Forelimb muscle (tissue), 1 donor: ENCODE data around the gene AGAP1. TPM values are rescaled to one million over a fixed set of nuclear protein-coding genes. Genes with fewer than 3 reads are reported as not detected.

Experiments
- DNase-seq: peaks from one replicate; pipeline ENCODE4 v3.0.0-alpha.2; 2013; ENCODE audit warnings: low read depth
- polyA plus RNA-seq: library from polyadenylated mRNA; unstranded; fragments of 120-200 nt; gene quantifications from one replicate; pipeline ENCODE4 v1.2.1, GENCODE V29; 2013; ENCODE audit not compliant: insufficient read length

AGAP1 gene
- polyA plus RNA-seq, 1 donor, result 25.9 TPM

DNA sequence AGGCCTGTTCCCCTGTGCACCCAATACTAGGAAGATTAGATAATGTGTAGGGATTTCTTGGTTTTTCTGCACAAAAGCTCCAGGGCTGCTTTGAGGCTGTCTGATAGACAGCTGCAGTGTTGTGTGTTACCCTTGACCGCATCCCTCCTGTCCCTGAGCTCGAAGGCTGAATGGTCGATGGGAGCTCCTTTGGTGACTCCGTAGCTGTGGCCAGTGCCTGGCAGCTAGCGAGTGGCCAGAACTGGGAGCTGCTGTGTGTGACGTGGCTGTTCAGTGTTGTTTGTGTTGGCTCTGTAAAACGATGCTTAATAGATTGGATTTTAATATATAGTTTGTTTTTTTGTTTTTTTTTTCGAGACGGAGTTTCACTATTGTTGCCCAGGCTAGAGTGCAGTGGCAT is 170.0 kb downstream of the AGAP1 start:
- no peak for DNase-seq

DNA sequence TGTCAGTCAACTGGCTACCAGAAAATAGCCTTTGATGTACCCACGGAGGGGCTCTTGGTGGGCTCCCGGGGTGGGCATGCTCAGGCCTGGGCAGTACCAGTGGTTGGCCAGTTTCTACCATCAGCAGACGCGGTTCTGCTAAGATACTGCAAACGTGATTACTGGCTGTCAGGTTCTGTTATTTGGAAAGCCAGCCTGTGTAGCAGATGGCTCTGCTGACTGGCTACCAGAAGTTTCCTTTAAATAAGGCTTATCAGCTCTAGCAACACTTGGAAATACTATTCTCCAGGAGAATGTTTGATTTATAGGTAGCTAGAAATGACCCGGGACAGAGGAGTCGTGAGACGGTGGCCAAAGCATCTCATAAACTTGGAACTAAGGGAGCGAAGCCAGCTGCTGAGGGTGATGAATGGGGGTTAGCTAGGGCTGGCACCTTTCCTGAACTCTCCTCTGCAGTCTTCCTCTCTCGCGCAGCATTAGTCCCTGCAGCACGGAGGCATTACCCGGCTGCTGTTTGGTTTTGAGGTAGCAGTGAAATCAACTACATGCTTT is 171.9 kb downstream of the AGAP1 start:
- no peak for DNase-seq

DNA sequence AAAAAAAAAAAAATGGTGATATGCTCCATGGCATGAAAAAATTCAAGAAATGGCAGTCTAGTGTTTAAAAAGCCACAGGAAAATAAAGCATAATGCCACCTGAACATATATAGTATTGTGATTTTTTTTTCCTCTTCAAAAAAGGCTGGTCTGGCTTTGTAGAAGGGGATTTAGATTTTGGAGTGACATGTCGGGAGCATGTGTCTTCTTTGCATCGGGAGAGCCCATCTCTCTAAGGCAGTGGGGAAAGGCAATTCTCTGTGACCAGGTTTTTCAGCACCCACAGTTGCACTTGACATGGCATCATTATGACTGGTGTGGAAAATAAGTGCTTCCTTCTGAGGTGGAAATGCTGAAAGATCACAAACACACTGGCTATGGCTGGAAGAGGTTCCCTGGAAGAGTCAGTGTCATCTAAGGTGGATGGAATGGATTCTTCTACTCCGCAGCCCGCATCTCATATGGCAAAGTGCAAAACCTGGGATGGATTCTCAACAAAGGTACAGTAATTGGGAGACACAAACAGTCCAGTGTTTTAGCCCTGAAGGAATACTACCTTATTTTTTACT is 172.5 kb downstream of the AGAP1 start:
- peak; percentile 89 for DNase-seq

GRCh38 chr2:235668782-235669181 is 174.9 kb downstream of the AGAP1 start:
- DNase-seq, result no peak

- DNase-seq, result peak; percentile 48
These were observed 175.5 kb downstream of the AGAP1 start for GRCh38 chr2:235669269-235669831.

DNA sequence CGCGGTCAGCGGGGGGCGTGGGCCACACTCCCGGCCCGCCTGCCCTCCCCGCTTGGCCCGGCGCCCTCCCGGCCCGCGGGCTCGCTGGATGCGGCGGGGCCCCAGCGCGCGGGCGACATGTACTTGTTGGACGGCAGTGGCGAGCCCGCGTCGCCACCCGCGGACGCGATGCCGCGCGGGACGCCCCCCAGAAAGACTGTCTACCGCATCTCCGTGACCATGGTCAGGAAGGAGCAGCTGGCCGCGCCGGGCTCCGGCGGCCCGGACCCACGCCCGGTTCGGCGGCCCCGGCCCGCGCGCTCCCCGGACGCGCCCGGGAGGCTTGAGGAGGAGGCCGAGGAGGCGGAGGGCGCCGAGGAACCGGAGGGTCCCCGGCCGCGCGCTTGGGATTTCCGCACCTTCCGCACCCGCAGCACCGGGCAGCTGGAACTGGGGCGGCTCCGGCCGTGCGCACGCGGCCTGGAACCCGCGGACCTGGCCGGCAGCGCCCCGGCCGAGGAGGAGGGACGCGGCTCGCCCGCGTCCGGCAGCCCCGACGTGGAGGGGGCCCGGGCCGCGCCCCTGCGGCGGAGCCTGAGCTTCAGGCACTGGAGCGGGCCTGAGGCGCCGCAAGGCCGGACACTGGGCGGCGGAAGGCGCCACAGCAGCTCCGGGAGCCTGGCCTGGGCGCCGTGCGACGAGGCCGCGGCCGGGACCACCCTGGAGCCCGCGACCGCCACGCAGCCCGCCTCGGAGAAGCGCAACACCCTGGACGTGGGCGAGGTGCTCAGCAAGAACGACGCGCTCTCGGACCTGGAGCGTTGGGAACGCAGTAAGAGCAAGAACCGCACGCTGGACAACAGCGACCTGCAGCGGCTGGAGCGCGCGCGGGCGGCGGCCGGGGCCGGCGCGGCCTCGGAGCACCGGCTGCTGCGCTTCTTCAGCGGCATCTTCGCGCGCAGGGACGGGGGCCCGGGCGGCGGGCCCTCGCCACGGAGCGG is 176.4 kb downstream of the AGAP1 start:
- DNase-seq, result peak; percentile 46

DNA sequence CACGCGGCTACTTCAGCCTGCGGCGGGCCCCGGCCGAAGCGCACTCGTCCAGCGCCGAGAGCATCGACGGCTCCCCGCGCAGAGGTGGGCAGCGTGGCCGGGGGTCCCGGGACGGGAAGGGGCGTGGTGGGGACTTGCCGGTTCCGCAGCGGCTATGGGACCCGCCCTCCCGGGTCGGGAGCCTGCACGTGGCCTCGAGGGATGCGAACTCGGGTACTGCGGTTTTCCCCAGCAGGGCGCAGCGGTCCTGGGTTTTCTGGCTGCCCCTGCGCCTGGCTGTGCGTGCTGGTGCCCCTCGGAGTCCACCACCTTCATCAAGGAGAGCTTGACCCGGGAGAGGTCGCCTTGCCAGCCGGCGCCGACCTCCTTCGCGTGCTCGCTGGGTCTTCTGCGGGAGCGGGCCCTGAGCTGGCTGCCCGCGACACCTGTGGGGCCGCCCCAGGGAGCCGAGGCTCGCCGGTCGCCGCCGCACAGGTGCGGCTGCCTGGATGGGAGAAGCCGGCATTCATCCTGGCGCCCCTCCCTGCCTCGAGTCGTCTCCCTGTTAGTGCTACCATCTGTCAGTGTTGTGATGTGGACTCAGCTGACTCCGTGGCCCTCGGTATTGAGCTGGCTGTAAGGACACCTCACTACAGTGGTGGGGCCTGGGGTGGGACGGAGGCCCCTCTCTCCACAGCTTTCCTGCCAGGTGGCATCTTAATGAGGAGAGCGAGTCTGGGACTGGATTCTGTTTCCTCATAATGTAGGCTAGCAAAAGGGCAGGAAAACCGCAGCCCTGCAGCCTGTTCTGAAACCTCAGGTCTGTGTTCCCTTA is 177.3 kb downstream of the AGAP1 start:
- DNase-seq, result no peak

DNA sequence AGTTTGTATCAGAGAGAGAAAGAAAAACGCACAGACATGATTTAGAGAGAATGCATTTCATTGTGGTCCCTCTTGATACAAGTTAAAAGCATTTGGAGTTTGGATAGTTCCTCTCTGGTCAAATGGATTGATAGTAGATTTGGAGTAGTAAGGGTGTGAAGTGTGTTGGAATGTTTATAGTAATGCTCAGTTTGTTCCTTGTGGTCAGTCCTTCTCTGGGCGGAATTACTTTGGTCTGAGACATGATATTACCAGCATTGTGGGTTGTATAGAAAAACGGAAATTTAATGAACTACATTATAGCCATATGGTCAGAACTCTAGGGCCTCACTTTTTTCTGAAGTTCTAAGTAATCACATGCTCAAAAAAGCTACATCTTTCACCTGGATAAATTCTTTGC is 178.9 kb downstream of the AGAP1 start:
- DNase-seq, result no peak

DNA sequence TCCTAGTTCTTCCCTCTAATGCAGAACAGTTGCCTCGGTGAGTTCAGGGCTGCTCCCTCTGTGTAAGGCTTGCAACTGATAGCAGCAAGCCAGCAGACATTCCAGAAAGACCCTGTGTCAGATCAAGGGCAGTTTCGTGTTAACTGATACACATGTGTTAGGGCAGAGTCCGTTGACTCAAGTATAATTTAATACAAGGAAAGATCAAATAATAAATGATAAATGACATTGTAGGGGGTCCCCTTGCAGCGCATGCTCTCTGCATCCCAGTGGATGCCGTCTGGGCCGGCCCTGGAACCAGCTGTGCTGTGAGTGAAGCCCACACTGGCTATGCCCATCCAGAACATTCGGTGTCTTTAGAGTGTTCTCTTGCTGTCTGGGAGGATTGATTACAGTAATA is 180.3 kb downstream of the AGAP1 start:
- DNase-seq, result no peak

GRCh38 chr2:235674812-235675211 is 181.0 kb downstream of the AGAP1 start:
- DNase-seq, result no peak

GRCh38 chr2:235675678-235676535 is 182.1 kb downstream of the AGAP1 start:
- DNase-seq, result no peak

DNA sequence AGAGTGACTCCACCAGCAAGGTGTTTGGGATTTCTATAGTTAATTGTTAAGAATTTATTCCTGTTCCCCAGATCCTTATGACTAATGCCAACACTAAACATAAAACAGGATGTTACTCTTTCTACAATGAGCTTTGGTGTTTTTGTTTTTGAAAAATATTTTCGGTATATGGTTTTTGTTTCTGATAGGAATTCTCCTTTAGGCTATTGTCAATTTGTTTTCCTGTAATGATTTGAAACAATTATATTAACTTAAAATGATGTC is 182.6 kb downstream of the AGAP1 start:
- DNase-seq, result no peak

DNA sequence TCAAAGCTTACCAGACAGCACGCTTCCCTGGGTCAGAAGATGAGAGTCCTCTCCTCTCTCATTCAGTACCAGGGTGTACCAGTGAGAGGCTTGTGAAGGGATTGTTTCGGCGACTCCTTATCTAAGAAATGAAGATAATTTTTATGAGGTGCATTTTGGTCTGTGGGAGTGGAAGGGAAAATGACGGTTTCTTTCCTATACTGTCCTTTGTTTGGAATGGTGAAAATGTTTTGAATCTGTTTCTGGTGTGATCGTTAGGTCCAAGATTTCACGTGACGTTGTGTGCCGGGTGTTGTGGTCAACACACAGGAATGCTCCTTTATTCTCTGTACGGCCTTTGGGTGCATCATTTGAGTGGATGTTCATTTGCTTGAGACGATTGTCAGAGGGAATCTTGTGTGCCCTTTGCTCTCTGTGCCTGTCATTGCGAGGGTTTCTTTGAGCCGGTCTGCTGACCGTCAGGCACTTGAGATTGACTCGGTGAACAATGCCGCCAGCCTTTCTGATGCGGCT is 183.5 kb downstream of the AGAP1 start:
- DNase-seq, result no peak

GRCh38 chr2:235677937-235678336 is 184.1 kb downstream of the AGAP1 start:
- no peak for DNase-seq

- no peak for DNase-seq
These were observed 184.9 kb downstream of the AGAP1 start for GRCh38 chr2:235678712-235679111.

DNA sequence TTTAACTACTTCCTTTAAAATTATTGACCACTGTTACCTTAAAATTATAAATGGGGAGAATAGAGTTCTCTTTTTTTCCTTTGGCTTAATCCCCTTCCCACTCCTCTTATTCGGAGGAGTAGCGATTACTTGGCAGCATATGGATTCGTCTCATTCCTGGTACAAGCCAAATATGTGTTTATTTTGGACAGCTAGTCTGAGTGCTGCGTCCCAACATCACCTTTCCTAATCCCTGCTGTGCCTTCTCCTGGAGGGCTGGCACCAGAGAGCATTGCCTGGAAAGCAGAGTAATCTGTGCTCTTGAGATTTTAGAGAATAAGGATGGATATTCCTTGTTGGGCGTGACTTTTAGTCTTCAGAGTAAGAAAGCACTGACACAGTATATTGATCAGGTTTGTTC is 185.6 kb downstream of the AGAP1 start:
- no peak for DNase-seq

- no peak for DNase-seq
These were observed 191.3 kb downstream of the AGAP1 start for GRCh38 chr2:235685024-235685721.

GRCh38 chr2:235688511-235689426 is 194.9 kb downstream of the AGAP1 start:
- DNase-seq, result no peak

GRCh38 chr2:235689427-235689853 is 195.6 kb downstream of the AGAP1 start:
- DNase-seq, result no peak
